Kidney (tissue), 14 donors: ENCODE data around the gene TAPT1. TPM values are rescaled to one million over a fixed set of nuclear protein-coding genes. Genes with fewer than 3 reads are reported as not detected.

ENCODE experiments used
- DNase-seq, 5 donors: peaks; one replicate each; pipeline ENCODE4 v3.0.0-alpha.2; 2013 to 2020
- FAIRE-seq: peaks from 2 replicates; lab custom pipeline; 2012; peaks lifted over from hg19 to GRCh38; lab: Jason Lieb, UNC
- H3K27ac ChIP-seq, 2 donors: one replicate each; pipeline ENCODE4 v1.7.0; 2013; ENCODE audit warnings: low read depth in 2 of 2, low read length in 2 of 2, inconsistent platforms in 1 of 2
- H3K27me3 ChIP-seq: one replicate; pipeline ENCODE4 v1.7.1; 2013; ENCODE audit warnings: low read length, inconsistent platforms; ENCODE audit not compliant: control insufficient read depth, insufficient read depth
- H3K36me3 ChIP-seq, 3 donors: one replicate each; pipeline versions ENCODE4 v1.7.0 to v1.7.1; 2013; ENCODE audit warnings: low read length in 3 of 3, control low read depth in 1 of 3, inconsistent platforms in 1 of 3; ENCODE audit not compliant: insufficient read depth in 3 of 3, control insufficient read depth in 2 of 3
- H3K4me1 ChIP-seq, 3 donors: one replicate each; pipeline versions ENCODE4 v1.7.0 to v1.7.1; 2013; ENCODE audit warnings: low read length in 3 of 3, inconsistent platforms in 1 of 3, low read depth in 1 of 3; ENCODE audit not compliant: control insufficient read depth in 2 of 3, insufficient read depth in 2 of 3
- H3K4me3 ChIP-seq, 3 donors: one replicate each; pipeline versions ENCODE4 v1.7.0 to v1.8.1; 2013; ENCODE audit warnings: low read length in 3 of 3, control low read depth in 1 of 3, inconsistent platforms in 1 of 3
- H3K9ac ChIP-seq, 3 donors: one replicate each; pipeline versions ENCODE4 v1.7.0 to v1.7.1; 2013; ENCODE audit warnings: low read length in 3 of 3, control low read depth in 1 of 3, inconsistent platforms in 1 of 3
- H3K9me3 ChIP-seq, 3 donors: one replicate each; pipeline versions ENCODE4 v1.7.0 to v1.7.1; 2013; ENCODE audit warnings: low read length in 3 of 3, control low read depth in 1 of 3, inconsistent platforms in 1 of 3; ENCODE audit not compliant: control insufficient read depth in 2 of 3, insufficient read depth in 1 of 3
- CTCF ChIP-seq: IDR thresholded peaks from 3 replicates; pipeline ENCODE4 v1.5.1; 2012; ENCODE audit warnings: mild to moderate bottlenecking, moderate library complexity, borderline replicate concordance; ENCODE audit not compliant: insufficient read depth; ENCODE audit errors: extremely low read depth
- intact Hi-C: fragments of 100-400 bp; cut with DNase I; formaldehyde crosslinking; loops from one replicate; pipeline ENCODE4 v1.11.1; 2022
- polyA plus RNA-seq: library from polyadenylated mRNA; stranded (reverse); fragments of 350-450 nt; fragmentation: Illumina TruSeq; extraction: RNeasy Lipid Tissue Mini Kit (QIAGEN cat#74804); gene quantifications from one replicate; pipeline ENCODE4 v1.2.3, GENCODE V29; 2014; ENCODE audit warnings: low read depth, low replicate concordance; ENCODE audit not compliant: insufficient read depth
- total RNA-seq: library from RNA; stranded (reverse); fragmentation: NEBNext Ultra II Directional; extraction: Animal tissue kit (Norgen Biotek cat#: 25700); gene quantifications from one replicate; pipeline ENCODE4 v1.2.1, GENCODE V29; 2021
- donor health status: control.
- donor health status: control.
- donor health status: control.
- donor health status: control.
- donor health status: control.
- donor health status: DM: yes; HTN: yes; CAD: no.
- donor health status: Normal renal cell carcinoma (clear cell type).

Gene TAPT1
- total and polyA plus RNA-seq, 2 donors from 2014 or later: 20.8 to 36.8 TPM

GRCh38 chr4:16218950-16219349, 7.3 kb downstream of the TAPT1 start:
- Histone ChIP-seq H3K4me1 (peaks cover 0 to 17% (median 9%) of the 10 kb centered on the region in 3 donors), H3K4me3 (no peak overlapping the region), H3K27me3 (no peaks in the 10 kb centered on the region), H3K9me3 (no peaks in the 10 kb centered on the region), H3K36me3 (no peaks in the 10 kb centered on the region), H3K9ac (no peak overlapping the region), H3K27ac (no peak overlapping the region)
- intact Hi-C loops: no loop called here
- DNase-seq: no peak
- FAIRE-seq: no peak
- no peak for TF ChIP-seq CTCF

- Histone ChIP-seq H3K4me3 (no peak overlapping the region), H3K9me3 (no peaks in the 10 kb centered on the region), H3K4me1 (peaks cover 0 to 7% (median 2%) of the 10 kb centered on the region in 3 donors), H3K27ac (no peak overlapping the region), H3K9ac (no peak overlapping the region), H3K27me3 (no peaks in the 10 kb centered on the region), H3K36me3 (no peaks in the 10 kb centered on the region)
- no peak for TF ChIP-seq CTCF
- FAIRE-seq (no peak), DNase-seq (no peak)
- intact Hi-C loops: no loop called here
Observed at GRCh38 chr4:16217300-16218051, 8.8 kb downstream of the TAPT1 start.

DNA sequence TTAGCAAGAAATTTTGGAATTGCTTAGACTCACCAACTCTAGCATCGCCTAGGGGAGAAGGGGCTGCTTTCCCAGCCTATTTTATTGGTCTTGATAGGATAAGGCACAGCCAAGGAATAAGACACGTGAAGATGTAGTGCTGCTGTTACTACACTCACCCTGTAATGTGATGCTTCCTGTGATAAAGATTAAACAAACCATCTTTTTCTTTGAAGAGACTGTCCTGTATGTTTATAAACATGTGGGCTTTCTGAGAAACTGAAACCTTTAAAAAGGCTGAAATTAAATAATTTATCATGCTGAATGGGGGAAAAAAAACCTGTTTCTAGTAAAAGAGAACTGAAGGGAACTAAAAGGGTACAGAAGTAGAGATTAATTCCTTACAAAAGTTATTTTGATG, 13.2 kb downstream of the TAPT1 start:
- Histone ChIP-seq H3K4me3 (no peak overlapping the region), H3K36me3 (no peaks in the 10 kb centered on the region), H3K9ac (no peak overlapping the region), H3K4me1 (peaks cover 0 to 4% (median 3%) of the 10 kb centered on the region in 3 donors), H3K27me3 (no peaks in the 10 kb centered on the region), H3K27ac (no peak overlapping the region), H3K9me3 (no peaks in the 10 kb centered on the region)
- no peak for TF ChIP-seq CTCF
- DNase-seq: no peak
- FAIRE-seq: no peak
- intact Hi-C loops: no loop called here
